Activated CD4-positive, alpha-beta T cell treated with anti-CD3 and anti-CD28 coated beads, Interleukin-2, amount 50 U/mL, for 16 hours (primary cell): ENCODE results near the gene DKK3.
"Not testable (repeated sequence)": the region's sequence is repeated elsewhere in the genome, so short reads cannot be mapped to it uniquely, and the experiment has no call there.

Experiments
- DNase-seq: peaks from one replicate; pipeline ENCODE4 v3.0.0-alpha.2; 2020

Gene DKK3

DNA sequence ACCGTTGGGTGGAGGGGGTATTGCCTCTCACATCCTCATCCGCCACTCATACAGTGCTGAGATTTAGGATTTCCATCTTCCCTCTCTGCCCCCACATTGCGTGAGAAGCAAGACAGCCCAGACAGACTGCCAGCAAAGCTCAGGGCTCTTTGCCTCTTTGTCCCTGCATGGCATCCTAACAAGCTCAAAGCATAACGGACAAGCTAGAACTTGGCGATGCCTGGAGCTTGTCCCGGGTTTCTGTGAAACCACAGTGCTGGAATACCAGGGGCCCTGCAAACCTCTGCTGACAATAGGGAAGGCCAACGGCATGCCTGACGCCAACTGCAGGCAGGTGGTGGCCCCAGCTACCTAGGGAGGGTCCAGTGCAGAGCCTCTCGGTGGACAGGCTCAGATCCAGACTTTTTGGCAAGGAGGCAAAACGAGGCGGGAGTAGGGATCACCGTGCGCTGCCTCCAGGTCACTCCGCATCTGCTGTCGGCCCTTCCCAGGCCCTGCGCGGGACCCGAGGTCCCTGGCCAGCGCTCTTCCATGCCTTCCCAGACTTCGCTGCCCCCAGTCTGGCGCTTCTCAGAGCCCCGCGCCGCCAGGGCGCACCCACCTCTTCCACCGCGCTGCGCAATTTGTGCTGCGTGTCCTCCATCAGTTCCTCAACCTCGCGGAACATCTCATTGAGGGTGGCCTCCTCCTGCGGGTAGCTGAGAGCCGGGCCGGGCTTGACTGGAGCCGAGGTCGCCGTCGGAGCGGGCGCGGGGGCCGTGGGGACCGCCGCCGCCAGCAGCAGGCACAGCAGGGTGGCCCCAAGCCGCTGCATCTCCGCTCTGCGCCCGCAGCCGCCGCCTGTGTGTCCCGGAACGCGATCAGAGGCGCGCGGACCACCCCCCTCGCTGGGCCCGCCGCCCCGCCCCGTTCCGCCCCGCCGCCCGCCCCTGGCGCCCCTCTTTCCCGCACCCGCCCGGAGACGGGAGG lies at the start of gene DKK3:
TSS of gene DKK3 (minus strand) at position 858 of the 969 bp plus-strand sequence. CDS start at position 814, 44 bp downstream.
- no peak for DNase-seq

GRCh38 chr11:12057299-12057980 lies 49.0 kb upstream of the DKK3 start:
- no peak for DNase-seq

DNA sequence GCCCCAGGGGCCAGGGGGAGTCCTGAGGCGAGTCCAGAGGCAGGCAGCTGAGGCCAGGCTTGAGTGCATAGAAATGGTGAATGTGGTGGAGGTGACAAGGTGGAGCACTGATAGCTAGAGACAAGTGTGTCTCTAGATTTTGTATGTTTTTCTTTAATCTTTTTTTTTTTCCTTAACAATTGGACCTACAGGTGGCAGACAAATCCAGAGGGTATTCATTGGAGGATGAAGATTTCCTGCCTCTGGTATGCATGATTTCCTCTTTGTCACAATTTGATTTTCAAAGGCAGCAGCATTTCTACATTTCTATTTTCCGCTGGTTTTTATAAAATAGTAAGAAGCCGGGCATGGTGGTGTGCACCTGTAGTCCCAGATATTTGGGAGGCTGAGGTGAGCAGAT lies 47.7 kb upstream of the DKK3 start:
- DNase-seq, result no peak

DNA sequence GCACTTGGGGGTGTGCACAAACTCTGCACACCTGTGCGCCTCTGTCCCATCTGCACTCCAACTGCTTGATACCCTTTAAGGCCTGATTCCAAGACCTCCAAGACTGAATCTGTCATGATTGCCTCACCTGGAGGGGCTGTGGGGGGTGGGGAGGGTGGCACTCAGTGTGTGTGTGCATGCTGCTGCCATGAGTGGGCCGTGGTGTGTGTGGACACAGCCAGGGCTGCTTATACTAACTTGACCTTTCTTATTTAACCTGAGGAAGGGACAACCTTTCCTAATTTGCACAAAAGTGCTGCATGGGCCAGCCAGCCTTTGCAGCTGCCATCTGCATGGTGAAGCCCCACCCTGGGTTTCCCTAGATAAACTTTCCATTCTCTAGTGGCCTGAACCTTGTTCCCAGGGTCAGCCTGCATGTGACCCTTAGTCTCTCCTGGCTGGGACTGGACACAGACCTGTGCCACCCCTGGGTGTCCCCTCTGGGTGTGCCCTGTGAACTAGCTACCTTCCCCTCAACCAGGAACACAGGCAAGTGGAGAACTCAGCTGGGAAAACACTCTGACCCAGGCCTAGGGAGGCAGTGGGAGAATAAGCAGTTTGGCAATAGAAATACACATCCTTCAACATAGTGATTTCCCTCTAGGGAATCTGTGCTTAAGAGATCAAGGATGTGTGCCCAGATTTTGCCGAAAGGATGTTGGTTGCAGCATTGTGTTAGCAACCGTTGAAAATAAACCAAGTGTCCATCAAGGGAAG lies 45.4 kb upstream of the DKK3 start:
- no peak for DNase-seq

DNA sequence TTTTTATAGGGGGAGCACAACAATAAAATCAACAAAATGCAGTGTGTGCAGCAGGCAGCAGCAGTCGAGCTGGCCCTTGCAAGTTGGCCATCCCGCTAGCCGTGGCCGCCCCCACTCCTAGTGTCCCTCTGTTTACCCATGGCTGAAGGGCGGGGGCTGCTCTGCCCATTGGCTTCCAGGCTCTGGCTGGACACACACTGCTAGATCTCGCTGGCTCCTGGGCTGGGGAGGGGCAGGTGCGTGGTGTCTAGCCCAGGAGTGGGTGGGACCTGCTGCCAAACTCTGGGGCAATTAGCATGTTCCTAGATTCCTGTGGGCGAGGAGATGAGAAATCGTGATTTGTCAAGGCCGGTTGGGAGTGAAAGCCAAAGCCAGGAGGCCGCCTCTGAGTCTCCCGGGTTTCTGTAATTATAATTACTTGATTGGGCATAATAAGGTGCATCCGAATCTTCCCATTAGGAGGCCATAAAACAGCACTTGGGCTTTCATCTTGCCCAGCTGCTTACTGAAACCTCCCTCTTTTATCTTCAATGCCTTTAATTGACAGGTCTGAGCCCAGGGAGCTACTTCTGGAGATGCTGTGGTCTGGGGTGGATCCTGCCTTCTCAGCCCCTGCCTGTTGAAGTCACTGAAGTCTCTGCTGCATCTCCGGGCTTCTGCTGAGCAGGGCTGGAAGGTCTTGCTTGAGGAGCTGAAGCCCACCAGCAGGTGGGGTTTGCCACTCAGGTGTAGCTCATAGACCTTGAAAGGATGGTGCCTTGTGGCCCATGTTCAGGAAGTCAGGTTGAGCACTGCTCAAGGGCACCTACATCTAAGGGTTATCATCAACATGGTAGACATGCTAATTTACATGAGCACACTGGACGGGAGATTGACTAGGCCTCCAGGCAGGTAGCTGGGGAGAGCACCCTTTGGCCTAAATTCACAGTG lies 44.5 kb upstream of the DKK3 start:
- DNase-seq, result peak; percentile 14

DNA sequence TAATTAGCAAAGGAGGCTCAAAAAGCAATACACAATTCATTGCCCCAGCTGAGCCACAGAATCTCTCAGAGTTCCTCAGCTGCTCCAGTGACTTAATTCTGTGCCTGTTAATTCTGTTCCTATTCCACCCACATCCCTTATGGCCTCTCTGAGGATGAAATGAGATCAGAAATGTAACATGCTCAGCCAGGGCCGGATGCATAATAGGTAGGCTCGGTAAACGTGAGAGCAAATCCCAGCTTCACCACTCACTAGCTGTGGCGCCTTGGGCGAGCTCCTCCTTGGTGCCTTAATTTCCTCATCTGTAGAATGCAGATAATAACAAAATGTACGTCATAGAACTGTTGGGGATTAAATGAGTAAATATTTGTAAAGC lies 42.8 kb upstream of the DKK3 start:
- DNase-seq, result no peak

DNA sequence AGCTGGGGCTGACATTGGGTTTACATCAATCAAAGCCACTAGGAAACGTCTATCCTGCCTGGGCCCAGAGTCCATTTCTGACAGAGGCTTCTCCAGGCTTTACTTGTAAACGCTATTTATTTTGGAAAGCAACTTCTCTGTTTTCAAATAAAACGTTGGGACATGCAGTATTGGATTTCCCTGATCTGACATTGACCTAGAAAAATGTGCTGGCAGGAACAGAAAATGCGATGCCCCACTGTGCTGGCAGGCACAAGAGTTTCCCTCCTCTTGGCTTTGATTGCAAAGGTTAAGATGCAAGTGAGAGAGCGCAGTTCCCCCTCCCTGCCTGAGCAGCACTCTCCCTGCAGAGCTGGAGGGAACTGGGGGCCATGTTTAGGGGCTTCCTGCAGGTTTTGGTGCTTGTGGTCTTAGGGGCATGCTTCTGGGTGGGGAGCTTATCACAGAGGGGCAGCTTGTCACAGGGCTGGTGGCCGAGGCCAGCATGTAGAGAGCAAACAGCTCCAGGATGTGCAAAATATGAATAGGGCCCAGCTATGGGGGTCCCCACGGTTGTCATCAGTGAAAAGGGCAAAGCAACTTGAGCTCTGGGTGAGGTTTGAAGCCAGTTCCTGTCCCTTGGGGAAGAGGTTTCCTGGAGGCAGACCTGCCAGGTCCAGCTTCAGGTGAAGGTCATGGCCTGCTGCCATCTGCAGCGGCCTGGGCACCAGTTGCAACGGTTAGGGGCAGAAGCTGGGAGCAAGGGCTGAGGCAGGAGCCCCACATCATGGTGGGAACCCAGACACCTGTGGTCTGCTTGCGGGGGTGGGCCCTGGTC lies 42.3 kb upstream of the DKK3 start:
- no peak for DNase-seq

- no peak for DNase-seq
Measured at GRCh38 chr11:12048936-12049790, 40.7 kb upstream of the DKK3 start.

DNA sequence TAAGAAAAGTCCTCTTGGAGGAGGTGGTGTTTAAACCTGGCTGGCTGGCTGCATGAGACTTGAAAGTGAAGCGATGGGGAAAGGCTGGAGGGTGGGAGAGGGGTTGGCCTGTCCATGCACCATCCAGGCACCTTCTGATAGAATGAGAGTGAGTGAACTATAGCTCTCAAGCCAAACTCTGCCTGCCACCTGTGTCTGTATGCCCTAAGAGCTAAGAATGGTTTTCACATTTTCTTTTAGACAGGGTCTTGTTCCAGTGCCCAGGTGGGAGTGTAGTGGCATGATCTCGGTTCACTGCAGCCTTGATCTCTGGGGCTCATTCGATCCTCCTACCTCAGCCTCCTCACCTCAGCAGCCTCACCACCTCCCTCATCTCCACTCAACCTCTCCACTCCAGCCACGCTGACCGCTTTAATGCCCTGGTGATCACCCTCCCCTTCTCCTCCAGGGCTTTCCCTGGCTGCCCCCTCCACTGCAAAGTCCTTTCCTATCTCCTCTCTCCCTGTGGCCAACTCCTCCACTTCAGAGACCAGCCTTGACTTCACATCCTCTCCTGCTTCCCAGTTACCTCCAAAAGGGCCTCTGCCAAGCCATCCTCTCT lies 38.3 kb upstream of the DKK3 start:
- DNase-seq, result no peak

- DNase-seq, result no peak
Measured at GRCh38 chr11:12045914-12046635, 37.6 kb upstream of the DKK3 start.

- DNase-seq, result no peak
Measured at GRCh38 chr11:12044799-12045198, 36.4 kb upstream of the DKK3 start.

DNA sequence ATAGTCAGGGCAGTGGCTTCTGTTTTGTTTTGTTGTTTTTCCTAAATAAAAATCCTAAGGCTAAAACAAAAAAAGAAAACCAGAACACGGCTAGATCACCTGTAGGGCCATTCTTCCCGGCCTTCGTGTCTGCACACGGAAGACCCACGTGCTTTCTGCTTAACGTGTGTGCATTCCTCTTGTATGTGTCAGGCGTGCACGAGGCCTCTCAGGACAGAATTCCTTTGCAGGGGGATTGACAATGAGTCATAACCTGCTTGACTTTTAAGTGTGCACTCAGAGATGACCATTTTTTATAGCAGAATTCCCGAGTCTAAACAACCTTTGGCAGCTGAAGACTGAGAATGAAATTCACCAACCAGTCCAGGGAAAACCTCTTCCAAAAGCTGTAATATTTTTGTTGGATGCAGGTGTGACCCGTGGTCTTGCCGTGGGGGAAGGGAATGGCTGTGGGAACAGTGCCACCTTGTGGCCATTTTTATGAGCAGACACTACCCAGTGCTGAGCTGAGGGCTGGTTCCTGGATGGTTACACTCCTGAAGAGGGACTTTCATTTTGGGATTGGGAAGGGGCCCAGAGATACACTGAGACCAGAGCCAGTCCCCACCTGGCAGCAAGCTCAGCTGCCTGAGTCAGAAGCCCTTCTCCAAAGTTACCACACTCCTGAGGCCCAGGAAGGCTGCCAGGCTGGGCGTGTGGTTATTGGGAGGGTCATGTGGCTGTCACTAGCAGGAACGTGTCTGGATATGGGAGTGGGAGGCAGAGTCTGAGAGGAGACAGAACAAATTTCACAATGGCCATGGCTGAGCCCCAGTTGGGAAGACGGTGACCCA lies 35.7 kb upstream of the DKK3 start:
- DNase-seq, result peak; percentile 70

GRCh38 chr11:12043221-12043620 lies 34.8 kb upstream of the DKK3 start:
- DNase-seq, result no peak

GRCh38 chr11:12042215-12042676 lies 33.8 kb upstream of the DKK3 start:
- no peak for DNase-seq

- DNase-seq, result not testable (repeated sequence)
Measured at GRCh38 chr11:12040719-12041118, 32.3 kb upstream of the DKK3 start.

- no peak for DNase-seq
Measured at GRCh38 chr11:12032968-12033367, 24.5 kb upstream of the DKK3 start.

DNA sequence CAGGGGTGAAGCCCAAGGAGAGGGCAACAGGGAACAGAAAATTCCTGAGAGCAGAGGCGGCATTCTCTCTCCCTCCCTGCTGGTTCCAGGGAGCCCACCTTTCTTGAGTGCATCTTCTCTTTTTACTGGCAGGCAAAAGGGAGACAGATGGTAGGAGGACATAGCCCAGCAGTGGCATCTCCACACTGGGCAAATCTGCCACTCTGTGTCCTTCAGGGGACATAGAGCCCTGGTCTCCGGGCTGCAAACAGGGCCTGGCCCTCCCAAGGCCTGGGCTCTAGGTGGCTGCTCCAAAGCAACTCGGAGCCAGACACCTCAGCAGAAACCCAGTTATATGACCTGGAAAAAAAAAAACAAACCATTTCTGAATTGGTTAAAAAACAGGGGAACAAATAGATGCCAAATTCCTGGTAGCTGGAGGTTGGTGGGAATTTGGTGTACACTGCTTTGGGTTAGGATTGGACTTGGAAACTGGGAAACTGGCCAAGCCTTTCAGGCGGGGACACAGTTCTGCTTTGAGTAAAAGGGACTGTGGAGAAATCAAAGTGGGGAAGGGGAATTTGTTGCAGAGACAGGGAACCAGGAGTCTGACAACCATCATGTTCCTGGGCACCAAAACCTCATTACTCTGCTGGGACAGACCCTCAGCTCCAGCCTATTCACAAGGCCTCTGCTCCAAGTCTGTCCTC lies 23.6 kb upstream of the DKK3 start:
- DNase-seq, result no peak
